NCI-H1417 treated with DMSO at 0.1 percent for 48 hours (cell line): ENCODE results near the gene TCF4.

Experiments
- DNase-seq: peaks from one replicate; lab custom pipeline; 2025; lab: John Stamatoyannopoulos, UW

The TCF4 gene

GRCh38 chr18:55289775-55290174 is 298.2 kb downstream of the TCF4 start:
- no peak for DNase-seq

GRCh38 chr18:55289048-55289447 is 298.9 kb downstream of the TCF4 start:
- DNase-seq, result no peak

- DNase-seq, result no peak
Observed at GRCh38 chr18:55287935-55288868, 299.8 kb downstream of the TCF4 start.

- DNase-seq, result no peak
Observed at GRCh38 chr18:55287149-55287806, 300.7 kb downstream of the TCF4 start.

- DNase-seq, result no peak
Observed at GRCh38 chr18:55286257-55286825, 301.7 kb downstream of the TCF4 start.

- no peak for DNase-seq
Observed at GRCh38 chr18:55284614-55285013, 303.4 kb downstream of the TCF4 start.

GRCh38 chr18:55283309-55283708 is 304.7 kb downstream of the TCF4 start:
- DNase-seq, result no peak

GRCh38 chr18:55280503-55280902 is 307.5 kb downstream of the TCF4 start:
- peak; percentile 87 for DNase-seq

- no peak for DNase-seq
Observed at GRCh38 chr18:55275039-55275901, 312.7 kb downstream of the TCF4 start.

- no peak for DNase-seq
Observed at GRCh38 chr18:55272510-55273243, 315.3 kb downstream of the TCF4 start.

GRCh38 chr18:55269622-55270021 is 318.4 kb downstream of the TCF4 start:
- no peak for DNase-seq

GRCh38 chr18:55268628-55269275 is 319.2 kb downstream of the TCF4 start:
- DNase-seq, result no peak

GRCh38 chr18:55268151-55268601 is 319.8 kb downstream of the TCF4 start:
- no peak for DNase-seq

- no peak for DNase-seq
Observed at GRCh38 chr18:55266981-55267380, 321.0 kb downstream of the TCF4 start.

GRCh38 chr18:55265984-55266383 is 322.0 kb downstream of the TCF4 start:
- no peak for DNase-seq

GRCh38 chr18:55265130-55265675 is 322.8 kb downstream of the TCF4 start:
- no peak for DNase-seq

- no peak for DNase-seq
Observed at GRCh38 chr18:55264108-55264507, 323.9 kb downstream of the TCF4 start.

- DNase-seq, result no peak
Observed at GRCh38 chr18:55262021-55262560, 325.9 kb downstream of the TCF4 start.

GRCh38 chr18:55261253-55261652 is 326.7 kb downstream of the TCF4 start:
- no peak for DNase-seq

GRCh38 chr18:55258088-55258487 is 329.9 kb downstream of the TCF4 start:
- DNase-seq, result no peak
